GM12865 (cell line): Measurements from ENCODE around the gene RHD.
"Not testable (repeated sequence)": the region's sequence is repeated elsewhere in the genome, so short reads cannot be mapped to it uniquely, and the experiment has no call there.

Experiments used
- DNase-seq: peaks from one replicate; pipeline ENCODE4 v3.0.0; 2010; ENCODE audit warnings: low read depth
- H3K4me3 ChIP-seq: 2 replicates; pipeline ENCODE4 v1.5.1; 2011; ENCODE audit warnings: mild to moderate bottlenecking, low read depth, low read length, control low read depth
- CTCF ChIP-seq: IDR thresholded peaks from 2 replicates; pipeline ENCODE4 v1.5.1; 2011; ENCODE audit warnings: low read length, control low read depth, low read depth, inconsistent platforms; ENCODE audit not compliant: insufficient read depth; ENCODE audit errors: missing control alignments

The RHD gene

GRCh38 chr1:25272238-25272637, at the start of gene RHD:
Gene RHD, plus strand, starts transcription at chr1:25272509. Its CDS starts 39 bp downstream, at chr1:25272548.
- not testable (repeated sequence) for DNase-seq, H3K4me3 ChIP-seq

- H3K4me3 ChIP-seq = no peak overlapping the region
- TF ChIP-seq CTCF = no peak
- DNase-seq = no peak
These were observed 49.7 kb upstream of the RHD start for GRCh38 chr1:25222606-25223005.

GRCh38 chr1:25223471-25223870, 48.8 kb upstream of the RHD start:
- TF ChIP-seq CTCF = no peak
- DNase-seq = no peak
- H3K4me3 ChIP-seq = no peak overlapping the region

- TF ChIP-seq CTCF = no peak
- peak; percentile 95 for DNase-seq
- peak within 1 kb of the TSS; percentile 90 for H3K4me3 ChIP-seq
These were observed 40.1 kb upstream of the RHD start, which contains the start of gene SYF2 for GRCh38 chr1:25232027-25232865. Gene SYF2, minus strand, starts transcription at chr1:25232502. Its CDS starts 35 bp downstream, at chr1:25232467.

DNA sequence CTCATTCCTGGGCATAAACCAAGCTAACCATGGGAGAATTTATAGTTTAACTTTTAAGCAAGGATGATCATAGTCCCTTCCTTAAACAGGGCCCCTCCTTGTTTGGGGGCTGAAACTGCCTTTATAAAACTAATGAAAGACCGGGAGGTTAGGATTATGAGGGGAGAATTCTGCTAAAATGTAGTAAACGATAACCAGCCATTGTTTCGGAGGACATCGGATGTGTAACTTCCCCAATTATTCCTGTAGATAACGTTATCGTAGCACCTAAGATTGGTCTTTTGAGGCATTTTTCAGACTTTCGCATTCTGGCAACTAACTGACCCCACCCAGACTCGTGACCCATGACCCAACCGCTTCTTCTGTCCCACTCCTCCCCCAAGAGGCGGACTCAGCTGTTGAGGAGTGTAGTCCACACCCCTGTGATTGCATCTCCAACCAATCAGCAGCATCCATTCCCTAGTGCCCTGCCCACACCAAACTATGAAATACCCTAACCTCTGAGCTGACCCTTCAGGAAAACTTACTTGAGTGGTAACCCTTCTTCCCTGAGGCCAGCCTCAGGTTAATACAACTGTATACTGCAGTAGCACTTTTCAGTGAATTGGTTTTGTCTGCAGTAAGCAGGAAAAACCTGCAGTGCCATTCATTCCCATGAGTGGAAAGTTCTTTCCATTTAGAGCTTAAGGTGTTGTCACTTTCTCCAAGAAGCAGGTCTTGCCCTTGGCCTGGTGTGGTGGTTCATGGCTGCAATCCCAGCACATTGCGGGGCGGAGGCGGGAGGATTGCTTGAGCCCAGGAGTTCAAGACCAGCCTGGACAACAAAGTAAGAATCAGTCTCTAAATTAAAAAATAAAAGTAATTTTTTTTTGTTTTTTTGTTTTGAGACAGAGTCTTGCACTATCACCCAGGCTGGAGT, 39.2 kb upstream of the RHD start:
- H3K4me3 ChIP-seq = peak overlapping the region; percentile 90
- DNase-seq = peak; percentile 92
- no peak for TF ChIP-seq CTCF

- DNase-seq, H3K4me3 ChIP-seq: not testable (repeated sequence)
These were observed 36.9 kb upstream of the RHD start for GRCh38 chr1:25235411-25235810.

GRCh38 chr1:25236261-25236660, 36.0 kb upstream of the RHD start:
- peak overlapping the region; percentile 37 for H3K4me3 ChIP-seq

GRCh38 chr1:25238046-25238445, 34.3 kb upstream of the RHD start:
- TF ChIP-seq CTCF = no peak
- no peak for DNase-seq
- H3K4me3 ChIP-seq = no peak overlapping the region

More at GRCh38 chr1:25236261-25236660, 36.0 kb upstream of the RHD start:
- DNase-seq = peak; percentile 22
